Measurements from ENCODE around the gene BUB1.

- no peak for TF ChIP-seq CTCF (IDR thresholded peaks at IDR 0.05)
- TF ChIP-seq POLR2A (IDR thresholded peaks at IDR 0.05) = no peak
Measured at GRCh38 chr2:110713513-110714362, 35.9 kb upstream of the BUB1 start.

Measured in adrenal gland (tissue), 5 donors.